GM12878 (cell line): Measurements from ENCODE around the gene TMEM37. TPM values are rescaled to one million over a fixed set of nuclear protein-coding genes. Genes with fewer than 3 reads are reported as not detected.

ENCODE experiments used
- ATAC-seq: fragments of 200-7000 bp; cut with Tn5 transposase; 3 replicates; pipeline ENCODE4 v1.9.1; 2020; ENCODE audit warnings: mild to moderate bottlenecking, moderate library complexity
- BruUV-seq: library from RNA; stranded (reverse); fragments of 400-500 nt; replicated peaks from 2 replicates; lab custom pipeline; 2021; lab: Mats Ljungman, UMichigan
- CTCF ChIA-PET: fragments of 300-600 bp; sonication (Branson Sonifier 250); formaldehyde crosslinking; extraction: SDS; loops from one replicate; lab custom pipeline; 2021; ENCODE audit warnings: inconsistent platforms; lab: Yijun Ruan, JAX
- POLR2A ChIA-PET: fragments of 350-600 bp; formaldehyde crosslinking; extraction: SDS; loops from one replicate; lab custom pipeline; 2021; ENCODE audit warnings: inconsistent platforms; lab: Charles Lee
- RAD21 ChIA-PET: fragments of 300-600 bp; sonication (Branson Sonifier 250); formaldehyde crosslinking; loops from one replicate; lab custom pipeline; 2023; ENCODE audit warnings: antibody characterized with exemption; ENCODE audit not compliant: unreplicated experiment; lab: Charles Lee
- SMC1A ChIA-PET: fragments of 300-600 bp; sonication (Branson Sonifier 250); formaldehyde crosslinking; loops from one replicate; lab custom pipeline; 2023; ENCODE audit not compliant: unreplicated experiment, uncharacterized antibody; lab: Charles Lee
- DNase-seq: peaks from one replicate; pipeline ENCODE4 v3.0.0-alpha.2; 2011; ENCODE audit warnings: low read depth, low spot score
- FAIRE-seq: peaks from 3 replicates; lab custom pipeline; 2011; peaks lifted over from hg19 to GRCh38; lab: Jason Lieb, UNC
- H2AFZ ChIP-seq: 2 replicates; pipeline ENCODE4 v1.6.0; 2011; ENCODE audit warnings: low read depth, low read length, control low read depth; ENCODE audit not compliant: control insufficient read depth
- H3K27ac ChIP-seq: 2 replicates; pipeline ENCODE4 v1.5.1; 2011; ENCODE audit warnings: control low read depth; ENCODE audit not compliant: control insufficient read depth, insufficient read depth
- H3K27me3 ChIP-seq, 2 experiments: replicated peaks in 1 of 2; 2 replicates each; pipeline versions ENCODE4 v1.6.0 to v1.6.1; 2011; ENCODE audit warnings: low read length in 1 of 2; ENCODE audit not compliant: control insufficient read depth in 2 of 2, insufficient read depth in 2 of 2
- H3K36me3 ChIP-seq, 2 experiments: 2 replicates each; pipeline ENCODE4 v1.5.1; 2011; ENCODE audit warnings: low read length in 1 of 2; ENCODE audit not compliant: control insufficient read depth in 2 of 2, insufficient read depth in 2 of 2
- H3K4me1 ChIP-seq: 2 replicates; pipeline ENCODE4 v1.6.1; 2011; ENCODE audit warnings: mild to moderate bottlenecking, low read length, moderate library complexity, mixed read lengths; ENCODE audit not compliant: control insufficient read depth, insufficient read depth
- H3K4me2 ChIP-seq: 2 replicates; pipeline ENCODE4 v1.6.0; 2011; ENCODE audit warnings: control low read depth; ENCODE audit not compliant: control insufficient read depth, insufficient read depth
- H3K4me3 ChIP-seq: fragments of 200-600 bp; sonication (generic); 2 replicates; pipeline ENCODE4 v1.5.1; 2016
- H3K79me2 ChIP-seq: 2 replicates; pipeline ENCODE4 v1.6.0; 2011; ENCODE audit warnings: low read length; ENCODE audit not compliant: control insufficient read depth, insufficient read depth
- H3K9ac ChIP-seq: 2 replicates; pipeline ENCODE4 v1.8.0; 2011; ENCODE audit warnings: low read length, control low read depth, mixed read lengths; ENCODE audit not compliant: control insufficient read depth, insufficient read depth
- H3K9me3 ChIP-seq: replicated peaks from 3 replicates; pipeline ENCODE4 v1.5.1; 2011; ENCODE audit warnings: mild to moderate bottlenecking, low read length; ENCODE audit not compliant: control insufficient read depth, insufficient read depth
- H4K20me1 ChIP-seq: 2 replicates; pipeline ENCODE4 v1.6.0; 2011; ENCODE audit not compliant: control insufficient read depth, insufficient read depth
- BMI1 ChIP-seq: fragments of 450-650 bp; IDR thresholded peaks from 2 replicates; pipeline ENCODE4 v1.6.1; 2016; ENCODE audit warnings: mild to moderate bottlenecking, moderate library complexity, borderline replicate concordance
- BRCA1 ChIP-seq: IDR thresholded peaks from 2 replicates; pipeline ENCODE4 v1.6.1; 2011; ENCODE audit warnings: low read depth, low read length, improper control_type of control experiment
- CHD4 ChIP-seq: fragments of 200-600 bp; sonication (generic); IDR thresholded peaks from 2 replicates; pipeline ENCODE4 v1.6.1; 2016; ENCODE audit warnings: mild to moderate bottlenecking
- JUND ChIP-seq: IDR thresholded peaks from 2 replicates; pipeline ENCODE4 v1.6.1; 2012; ENCODE audit warnings: low read depth, mild to moderate bottlenecking, low read length, improper control_type of control experiment, moderate library complexity
- KLF5 ChIP-seq: fragments of 450-650 bp; IDR thresholded peaks from 2 replicates; pipeline ENCODE4 v1.6.1; 2014; ENCODE audit warnings: mild to moderate bottlenecking; ENCODE audit not compliant: partially characterized antibody
- MTA3 ChIP-seq: IDR thresholded peaks from 2 replicates; pipeline ENCODE4 v1.6.1; 2012; ENCODE audit warnings: low read length, inconsistent platforms, borderline replicate concordance
- NR2C2 ChIP-seq: IDR thresholded peaks from 2 replicates; pipeline ENCODE4 v1.6.1; 2011; ENCODE audit warnings: borderline replicate concordance, low read depth; ENCODE audit not compliant: control insufficient read depth, insufficient read length
- PAX5 ChIP-seq: IDR thresholded peaks from 2 replicates; pipeline ENCODE4 v1.6.1; 2011; ENCODE audit warnings: low read depth, low read length, borderline replicate concordance
- POLR2AphosphoS2 ChIP-seq: IDR thresholded peaks from 2 replicates; pipeline ENCODE4 v1.6.1; 2011; ENCODE audit warnings: low read depth, mild to moderate bottlenecking, low read length, improper control_type of control experiment, moderate library complexity
- SP1 ChIP-seq: IDR thresholded peaks from one replicate; pipeline ENCODE4 v1.6.1; 2011; ENCODE audit warnings: low read depth, low read length
- SRF ChIP-seq, 2 experiments: IDR thresholded peaks; 2 replicates each; pipeline ENCODE4 v1.6.1; 2011; ENCODE audit warnings: low read depth in 2 of 2, low read length in 2 of 2, mild to moderate bottlenecking in 1 of 2, moderate library complexity in 1 of 2
- SUPT20H ChIP-seq: IDR thresholded peaks from 2 replicates; pipeline ENCODE4 v1.6.1; 2011; ENCODE audit warnings: low read depth, mild to moderate bottlenecking, low read length, moderate library complexity, borderline replicate concordance; ENCODE audit not compliant: control insufficient read depth
- YBX1 ChIP-seq: fragments of 450-650 bp; IDR thresholded peaks from 2 replicates; pipeline ENCODE4 v1.6.1; 2016; ENCODE audit warnings: antibody characterized with exemption
- ZBED1 ChIP-seq: IDR thresholded peaks from 2 replicates; pipeline ENCODE4 v1.6.1; 2016; ENCODE audit warnings: borderline replicate concordance
- WGBS: methylation state at CpG from one replicate; pipeline ENCODE4 v1.1.6; 2016; ENCODE audit warnings: low lambda C conversion rate; ENCODE audit not compliant: insufficient replicate concordance, insufficient coverage; ENCODE audit errors: missing lambda C conversion rate; 5-methylcytosine and 5-hydroxymethylcytosine counted together
- in situ Hi-C: fragments of 300-500 bp; cut with MboI; formaldehyde crosslinking; loops from 9 replicates; pipeline ENCODE4 v1.14.3; 2018; ENCODE audit warnings: mixed read lengths
- intact Hi-C: fragments of 100-400 bp; cut with micrococcal nuclease; formaldehyde crosslinking; loops from one replicate; pipeline ENCODE4 v1.14.2; 2022; ENCODE audit not compliant: unreplicated experiment
- polyA plus RNA-seq, 11 experiments: library from polyadenylated mRNA; depleted of rRNA in 4 of 11; unstranded in 6 of 11; stranded (reverse) in 5 of 11; fragments of >200 nt; fragmentation: Nextera tagmentation in 4 of 11; fragmentation: Illumina TruSeq in 1 of 11; extraction: Ambion mirVana in 4 of 11; extraction: Trizol in 1 of 11; gene quantifications; 1 replicate in 1 of 11; 2 replicates in 10 of 11; pipeline versions ENCODE4 v1.2.1 to v1.2.3, GENCODE V29; 2011 to 2016; ENCODE audit warnings: inconsistent platforms in 2 of 11, missing spikeins in 2 of 11, low read depth in 1 of 11
- total RNA-seq, 4 experiments: library from RNA; depleted of rRNA in 3 of 4; stranded (reverse); fragments of >200 nt in 3 of 4; fragmentation: Illumina TruSeq in 1 of 4; extraction: Trizol in 1 of 4; gene quantifications; 2 replicates each; pipeline versions ENCODE4 v1.2.1 to v1.2.3, GENCODE V29; 2013 to 2021
- TF ChIP-seq, protein P1 (sequence below): IDR thresholded peaks from 2 replicates; pipeline ENCODE4 v1.6.1; 2012; ENCODE audit warnings: low read depth, low read length, improper control_type of control experiment
- TF ChIP-seq, protein P2 (sequence below): fragments of 450-650 bp; conservative IDR thresholded peaks from 2 replicates; pipeline ENCODE4 v1.6.1; 2017; ENCODE audit warnings: mild to moderate bottlenecking, moderate library complexity
- TF ChIP-seq, protein P3 (sequence below): IDR thresholded peaks from 2 replicates; pipeline ENCODE4 v1.6.1; 2012; ENCODE audit warnings: low read depth, low read length, improper control_type of control experiment
- TF ChIP-seq, protein P4 (sequence below): IDR thresholded peaks from 2 replicates; pipeline ENCODE4 v1.6.1; 2011; ENCODE audit warnings: borderline replicate concordance, low read depth, mild to moderate bottlenecking, moderate library complexity, mixed read lengths, low read length; ENCODE audit not compliant: insufficient read depth; ENCODE audit errors: extremely low read length

TMEM37 gene
- total and polyA plus RNA-seq, 10 of the 15 experiments (the other 5 are each of a cell fraction or from before 2014, with no cell fraction given) = 0.07 to 0.67 (median 0.24) TPM; not detected in 3

DNA sequence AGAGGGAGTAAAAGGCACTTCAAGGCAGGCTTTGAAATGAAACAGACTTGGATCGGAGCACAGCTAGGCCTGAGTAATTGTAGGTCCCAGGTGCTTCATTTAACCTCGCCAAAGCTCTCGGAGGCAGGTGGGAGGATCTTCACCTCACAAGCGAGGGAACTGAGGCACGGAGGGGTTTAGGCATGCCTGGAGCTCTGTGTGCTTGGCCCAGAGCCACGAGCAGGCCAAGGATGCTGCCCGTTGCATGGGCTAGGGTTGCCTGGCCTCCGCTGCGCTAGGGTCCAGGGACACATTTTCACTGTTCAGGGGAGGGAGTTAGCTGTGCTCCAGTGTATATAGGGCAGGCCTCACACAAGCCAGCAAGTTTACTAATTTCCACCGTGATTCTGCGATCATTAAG, 11.2 kb downstream of the TMEM37 start:
- 57% methylated on average over 11 of the region's 11 CpGs for WGBS
- Histone ChIP-seq H2AFZ (no peak overlapping the region), H3K9ac (no peak overlapping the region), H3K27me3 (no peaks in the 10 kb centered on the region), H3K9me3 (no peaks in the 10 kb centered on the region), H3K79me2 (no peaks in the 10 kb centered on the region), H3K4me1 (no peaks in the 10 kb centered on the region), H4K20me1 (no peaks in the 10 kb centered on the region), H3K36me3 (no peaks in the 10 kb centered on the region; a peak in 1 of 4 replicates), H3K4me2 (no peak overlapping the region), H3K27ac (no peak overlapping the region), H3K4me3 (no peak overlapping the region)
- POLR2A ChIA-PET = no interaction called here
- CTCF ChIA-PET = interaction anchor here (1.0 to 1.3 kb wide), 4 partner anchors 27 to 43 kb away, joined by 3 to 4 read pairs (median 4); no protein-coding TSS in a partner anchor
- TF ChIP-seq, protein P1, sequence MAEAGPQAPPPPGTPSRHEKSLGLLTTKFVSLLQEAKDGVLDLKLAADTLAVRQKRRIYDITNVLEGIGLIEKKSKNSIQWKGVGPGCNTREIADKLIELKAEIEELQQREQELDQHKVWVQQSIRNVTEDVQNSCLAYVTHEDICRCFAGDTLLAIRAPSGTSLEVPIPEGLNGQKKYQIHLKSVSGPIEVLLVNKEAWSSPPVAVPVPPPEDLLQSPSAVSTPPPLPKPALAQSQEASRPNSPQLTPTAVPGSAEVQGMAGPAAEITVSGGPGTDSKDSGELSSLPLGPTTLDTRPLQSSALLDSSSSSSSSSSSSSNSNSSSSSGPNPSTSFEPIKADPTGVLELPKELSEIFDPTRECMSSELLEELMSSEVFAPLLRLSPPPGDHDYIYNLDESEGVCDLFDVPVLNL = no peak
- TF ChIP-seq, protein P2, sequence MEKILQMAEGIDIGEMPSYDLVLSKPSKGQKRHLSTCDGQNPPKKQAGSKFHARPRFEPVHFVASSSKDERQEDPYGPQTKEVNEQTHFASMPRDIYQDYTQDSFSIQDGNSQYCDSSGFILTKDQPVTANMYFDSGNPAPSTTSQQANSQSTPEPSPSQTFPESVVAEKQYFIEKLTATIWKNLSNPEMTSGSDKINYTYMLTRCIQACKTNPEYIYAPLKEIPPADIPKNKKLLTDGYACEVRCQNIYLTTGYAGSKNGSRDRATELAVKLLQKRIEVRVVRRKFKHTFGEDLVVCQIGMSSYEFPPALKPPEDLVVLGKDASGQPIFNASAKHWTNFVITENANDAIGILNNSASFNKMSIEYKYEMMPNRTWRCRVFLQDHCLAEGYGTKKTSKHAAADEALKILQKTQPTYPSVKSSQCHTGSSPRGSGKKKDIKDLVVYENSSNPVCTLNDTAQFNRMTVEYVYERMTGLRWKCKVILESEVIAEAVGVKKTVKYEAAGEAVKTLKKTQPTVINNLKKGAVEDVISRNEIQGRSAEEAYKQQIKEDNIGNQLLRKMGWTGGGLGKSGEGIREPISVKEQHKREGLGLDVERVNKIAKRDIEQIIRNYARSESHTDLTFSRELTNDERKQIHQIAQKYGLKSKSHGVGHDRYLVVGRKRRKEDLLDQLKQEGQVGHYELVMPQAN = no peak
- TF ChIP-seq, protein P3, sequence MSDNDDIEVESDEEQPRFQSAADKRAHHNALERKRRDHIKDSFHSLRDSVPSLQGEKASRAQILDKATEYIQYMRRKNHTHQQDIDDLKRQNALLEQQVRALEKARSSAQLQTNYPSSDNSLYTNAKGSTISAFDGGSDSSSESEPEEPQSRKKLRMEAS = no peak
- no peak for TF ChIP-seq ZBED1
- TF ChIP-seq SRF (IDR thresholded peaks at IDR 0.05; ENCODE audit: low read depth in 2 of 2, low read length in 2 of 2) = no peak
- TF ChIP-seq NR2C2 = no peak
- TF ChIP-seq, protein P4, sequence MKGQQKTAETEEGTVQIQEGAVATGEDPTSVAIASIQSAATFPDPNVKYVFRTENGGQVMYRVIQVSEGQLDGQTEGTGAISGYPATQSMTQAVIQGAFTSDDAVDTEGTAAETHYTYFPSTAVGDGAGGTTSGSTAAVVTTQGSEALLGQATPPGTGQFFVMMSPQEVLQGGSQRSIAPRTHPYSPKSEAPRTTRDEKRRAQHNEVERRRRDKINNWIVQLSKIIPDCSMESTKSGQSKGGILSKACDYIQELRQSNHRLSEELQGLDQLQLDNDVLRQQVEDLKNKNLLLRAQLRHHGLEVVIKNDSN = no peak
- TF ChIP-seq SP1 = no peak
- no peak for TF ChIP-seq KLF5
- TF ChIP-seq BMI1 = no peak
- no peak for TF ChIP-seq MTA3
- no peak for TF ChIP-seq POLR2AphosphoS2
- TF ChIP-seq BRCA1 = no peak
- no peak for TF ChIP-seq JUND
- TF ChIP-seq YBX1 = no peak
- no peak for TF ChIP-seq PAX5
- no peak for TF ChIP-seq SUPT20H
- TF ChIP-seq CHD4 = no peak
- SMC1A ChIA-PET = interaction anchor here (1.3 kb wide), 1 partner anchor 17 kb away, joined by 3 read pairs; no protein-coding TSS in a partner anchor
- intact Hi-C loops = no loop called here
- FAIRE-seq (no peak), ATAC-seq (no peak), DNase-seq (no peak)
- RAD21 ChIA-PET = no interaction called here
- no TSS peak for BruUV-seq
- in situ Hi-C loops = no loop called here
